GM18867 (cell line): ENCODE measurements around the gene SEMA3C.

Experiments
- ATAC-seq: cut with Tn5 transposase; IDR thresholded peaks from one replicate; pipeline ENCODE4 v1.9.1; 2021; ENCODE audit warnings: mild to moderate bottlenecking, moderate library complexity; ENCODE audit not compliant: unreplicated experiment

Gene SEMA3C

GRCh38 chr7:80707318-80707717 is 211.5 kb downstream of the SEMA3C start:
- ATAC-seq = no peak

- ATAC-seq = no peak
Measured at GRCh38 chr7:80705130-80705781, 213.6 kb downstream of the SEMA3C start.

GRCh38 chr7:80703272-80703671 is 215.6 kb downstream of the SEMA3C start:
- no peak for ATAC-seq

- ATAC-seq = no peak
Measured at GRCh38 chr7:80699721-80700256, 219.1 kb downstream of the SEMA3C start.

- ATAC-seq = peak; percentile 81
Measured at GRCh38 chr7:80699045-80699638, 219.7 kb downstream of the SEMA3C start.
